HG03139 (cell line): ENCODE measurements around the gene ZBTB3.
"Not testable (repeated sequence)": the region's sequence is repeated elsewhere in the genome, so short reads cannot be mapped to it uniquely, and the experiment has no call there.

Experiments
- ATAC-seq: cut with Tn5 transposase; IDR thresholded peaks from one replicate; pipeline ENCODE4 v1.9.1; 2021; ENCODE audit not compliant: unreplicated experiment

The ZBTB3 gene

GRCh38 chr11:62757846-62758788 lies 4.2 kb upstream of the ZBTB3 start:
- no peak for ATAC-seq

GRCh38 chr11:62755086-62755615 lies 1.2 kb upstream of the ZBTB3 start:
- no peak for ATAC-seq

DNA sequence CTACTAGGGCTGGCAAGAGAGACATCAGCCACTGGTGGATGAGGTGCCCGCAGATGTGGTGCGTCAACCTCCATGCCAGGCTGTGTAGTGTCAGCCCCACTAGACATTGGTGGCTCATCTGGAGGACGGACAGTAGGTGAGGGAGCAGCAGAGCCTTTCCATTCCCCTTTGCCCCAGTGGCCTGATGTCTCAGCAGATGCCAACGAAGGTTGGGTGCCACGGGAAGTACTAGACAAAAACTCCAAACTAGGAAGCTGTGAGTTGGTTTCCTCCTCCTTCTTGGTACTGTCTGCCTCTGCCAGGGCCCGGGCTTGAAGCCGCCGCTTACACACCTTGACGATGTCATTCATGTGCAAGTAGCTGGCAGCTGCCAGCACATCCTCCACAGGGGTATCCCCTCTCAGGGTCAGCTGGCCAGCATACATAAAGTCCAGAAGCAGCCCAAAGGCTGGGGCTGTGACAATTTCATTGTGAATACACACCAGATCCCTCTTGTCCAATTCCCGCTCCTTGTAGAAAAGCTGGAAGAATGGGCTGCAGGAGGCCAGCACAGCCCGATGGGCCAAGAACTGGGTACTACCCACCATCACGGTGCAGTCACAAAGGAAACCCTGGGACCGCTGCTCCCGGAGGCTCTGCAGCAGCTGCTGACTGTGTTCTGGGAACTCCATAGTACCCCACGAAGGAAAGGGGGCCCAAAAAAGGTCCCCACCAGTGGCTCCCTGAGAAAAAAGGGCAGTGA lies 795 bp downstream of the ZBTB3 start:
- ATAC-seq = no peak

DNA sequence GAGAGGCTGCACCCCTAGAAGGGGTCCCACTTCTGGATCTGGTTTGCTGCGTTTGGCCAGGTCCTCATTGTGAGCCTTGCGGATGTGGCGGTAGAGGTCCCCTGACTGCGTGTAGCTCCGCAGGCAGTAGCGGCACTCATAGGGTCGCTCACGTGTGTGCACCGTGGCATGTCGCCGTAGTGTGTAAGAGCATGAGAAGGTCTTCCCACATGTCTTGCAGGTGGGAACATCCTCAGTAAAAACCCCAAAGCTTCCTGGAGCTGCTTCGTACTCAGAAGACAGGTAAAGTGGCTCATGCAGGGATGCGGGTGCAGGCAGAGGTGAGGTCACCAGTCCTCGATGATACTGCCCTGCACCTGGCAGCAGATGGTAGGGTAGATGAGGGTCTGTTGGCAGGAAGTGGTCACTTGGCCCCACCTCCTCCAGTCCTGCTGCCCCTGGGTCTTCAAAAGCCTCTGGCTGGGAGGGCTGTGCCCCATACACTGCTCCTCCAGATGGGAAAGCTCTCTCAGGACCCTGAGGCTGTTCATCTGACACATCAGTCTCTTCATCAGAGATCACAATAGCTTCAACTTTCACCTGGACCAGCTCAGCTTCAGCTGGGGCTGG lies 1.7 kb downstream of the ZBTB3 start:
- ATAC-seq = no peak

GRCh38 chr11:62749931-62750330 lies 4.0 kb downstream of the ZBTB3 start:
- ATAC-seq = not testable (repeated sequence)

DNA sequence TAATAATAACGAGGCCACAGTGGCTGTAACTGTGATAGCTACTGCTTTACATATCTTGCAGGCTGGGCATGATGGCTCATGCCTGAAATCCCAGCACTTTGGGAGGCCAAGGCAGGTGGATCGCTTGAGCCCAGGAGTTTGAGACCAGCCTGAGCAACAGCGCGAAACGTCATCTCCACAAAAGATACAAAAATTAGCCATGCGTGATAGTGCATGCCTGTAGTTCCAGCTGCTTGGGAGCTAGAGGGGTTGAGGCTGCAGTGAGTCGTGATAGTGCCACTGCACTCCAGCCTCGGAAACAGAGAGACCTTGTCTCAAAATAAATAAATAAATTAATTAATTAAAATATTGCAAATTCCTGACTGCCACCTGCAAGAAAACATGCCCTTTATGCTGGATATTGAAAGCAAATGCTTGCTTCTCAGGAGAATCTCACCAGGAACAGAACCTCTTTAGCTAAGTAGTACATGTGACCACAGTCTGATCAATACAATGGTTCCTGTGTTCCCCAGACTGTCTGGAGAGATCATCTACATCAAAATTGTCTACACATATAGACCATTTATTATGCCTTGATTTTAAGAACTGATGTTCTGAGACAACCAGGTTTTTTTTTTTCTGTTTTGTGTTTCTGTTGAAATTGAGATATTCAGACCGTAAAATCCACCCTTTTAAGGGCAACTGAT lies 6.3 kb downstream of the ZBTB3 start:
- no peak for ATAC-seq

- no peak for ATAC-seq
These were observed 16.8 kb downstream of the ZBTB3 start for GRCh38 chr11:62737196-62737595.

DNA sequence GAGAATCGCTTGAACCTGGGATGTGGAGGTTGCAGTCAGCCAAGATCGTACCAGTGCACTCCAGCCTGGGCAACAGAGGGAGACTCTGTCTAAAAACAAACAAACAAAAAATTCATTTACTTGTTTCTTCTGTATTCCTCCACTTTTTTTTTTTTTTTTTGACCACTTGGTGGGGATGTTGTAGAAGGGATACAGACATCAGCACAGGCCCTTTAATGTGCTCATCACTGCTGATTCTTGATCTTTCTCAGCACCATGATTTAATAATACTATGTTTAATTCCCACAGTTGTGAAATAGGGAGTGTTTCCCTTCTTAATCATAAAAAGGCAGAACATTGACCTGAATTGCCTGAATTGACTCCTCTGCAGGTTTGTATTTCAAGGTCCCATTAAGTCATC lies 21.1 kb downstream of the ZBTB3 start:
- ATAC-seq = no peak

- not testable (repeated sequence) for ATAC-seq
These were observed 23.9 kb downstream of the ZBTB3 start for GRCh38 chr11:62730076-62730475.

DNA sequence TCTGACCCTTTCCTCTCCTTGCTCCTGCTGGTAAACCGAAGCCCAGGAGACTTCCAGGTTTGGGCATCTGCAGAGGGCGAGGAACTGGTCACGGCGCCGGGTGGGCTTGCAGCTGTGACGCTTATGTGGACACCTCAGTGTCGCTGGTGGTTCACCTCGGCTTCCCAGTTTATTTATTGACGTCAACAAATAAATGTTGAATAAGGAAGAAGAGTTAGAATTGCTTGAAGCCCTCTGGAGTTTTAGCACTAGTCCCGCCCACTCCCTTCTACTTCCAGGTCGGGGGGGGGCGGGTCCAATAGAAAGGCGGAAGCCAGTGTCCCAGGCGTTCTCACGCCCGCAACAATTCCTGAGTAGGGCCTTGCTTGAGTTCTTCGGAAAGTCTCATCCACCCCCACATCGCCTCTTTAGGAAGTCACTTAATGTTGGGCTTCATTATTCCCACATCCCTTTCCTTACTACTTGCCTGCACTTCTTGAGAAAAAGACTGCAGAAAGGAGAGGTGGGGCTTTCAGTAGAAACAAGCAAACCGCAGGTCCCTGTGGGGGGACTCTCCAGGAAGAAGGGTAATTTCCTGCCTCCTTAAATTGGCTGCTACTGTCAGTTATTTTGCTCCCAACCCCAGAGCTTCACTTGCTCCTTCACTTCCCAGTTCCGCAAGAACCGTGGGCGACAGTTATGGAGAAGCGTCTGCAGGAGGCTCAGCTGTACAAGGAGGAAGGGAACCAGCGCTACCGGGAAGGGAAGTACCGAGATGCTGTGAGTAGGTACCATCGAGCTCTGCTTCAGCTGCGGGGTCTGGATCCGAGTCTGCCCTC lies 25.6 kb downstream of the ZBTB3 start, which contains the start of gene TTC9C:
Gene TTC9C, plus strand, starts transcription at position 316 of the 818 bp plus-strand sequence. Its CDS starts 363 bp downstream, at position 679.
- peak; percentile 19 for ATAC-seq

- peak; percentile 25 for ATAC-seq
These were observed 26.1 kb downstream of the ZBTB3 start for GRCh38 chr11:62727872-62728170.

- peak; percentile 69 for ATAC-seq
These were observed 26.6 kb downstream of the ZBTB3 start, which contains the start of gene HNRNPUL2 for GRCh38 chr11:62727165-62727871. Gene HNRNPUL2 (minus strand): TSS chr11:62727457. CDS start chr11:62727156, 301 bp downstream.

DNA sequence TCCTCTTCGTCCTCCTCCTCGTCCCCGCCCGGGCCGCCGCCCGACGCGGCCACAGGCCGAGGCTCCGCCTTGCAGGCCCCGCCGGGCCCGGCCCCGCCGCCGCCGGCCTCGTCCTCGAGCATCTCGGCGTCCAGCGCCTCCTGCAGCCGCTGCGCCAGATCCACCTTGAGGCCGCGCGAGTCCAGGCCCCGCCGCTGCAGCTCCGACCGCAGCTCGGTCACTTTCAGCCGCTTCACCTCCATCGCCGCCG lies 27.1 kb downstream of the ZBTB3 start:
- no peak for ATAC-seq

DNA sequence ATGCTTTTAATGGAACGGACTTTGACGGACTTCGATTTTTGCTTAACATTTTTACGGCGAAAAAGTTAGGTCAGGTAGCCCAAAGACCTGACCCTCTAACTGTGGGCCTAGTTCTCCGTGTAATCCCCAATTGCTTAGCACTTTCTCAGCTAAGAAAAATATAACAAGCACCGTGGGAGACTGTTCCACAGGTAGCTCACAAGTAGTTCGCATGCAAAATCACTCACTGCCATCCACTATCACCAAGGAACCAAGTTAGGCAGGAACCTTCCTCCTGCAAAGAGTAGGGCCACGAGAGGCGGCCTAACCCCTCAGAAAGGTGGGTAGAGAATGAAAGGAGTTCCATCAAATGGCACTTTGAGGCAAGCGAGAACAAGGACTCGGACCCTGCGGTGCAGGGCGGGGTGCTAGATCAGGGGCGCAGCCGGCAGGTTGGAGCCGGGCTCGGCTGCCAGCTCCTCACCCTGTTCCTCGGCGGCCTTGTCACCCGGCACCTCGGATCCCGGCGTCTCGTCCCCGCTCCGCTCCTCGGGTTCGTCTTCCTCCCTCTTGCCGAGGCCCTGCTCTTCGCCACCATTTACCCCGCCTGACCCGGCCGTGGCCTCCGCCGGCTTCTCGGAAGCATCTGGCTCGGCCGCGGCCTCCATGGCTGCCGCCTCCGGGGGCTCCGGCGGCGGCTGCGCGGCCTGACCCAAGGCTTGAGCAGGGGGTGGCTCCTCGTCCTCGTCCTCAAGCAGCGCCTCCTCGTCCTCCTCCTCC lies 27.6 kb downstream of the ZBTB3 start:
- no peak for ATAC-seq

DNA sequence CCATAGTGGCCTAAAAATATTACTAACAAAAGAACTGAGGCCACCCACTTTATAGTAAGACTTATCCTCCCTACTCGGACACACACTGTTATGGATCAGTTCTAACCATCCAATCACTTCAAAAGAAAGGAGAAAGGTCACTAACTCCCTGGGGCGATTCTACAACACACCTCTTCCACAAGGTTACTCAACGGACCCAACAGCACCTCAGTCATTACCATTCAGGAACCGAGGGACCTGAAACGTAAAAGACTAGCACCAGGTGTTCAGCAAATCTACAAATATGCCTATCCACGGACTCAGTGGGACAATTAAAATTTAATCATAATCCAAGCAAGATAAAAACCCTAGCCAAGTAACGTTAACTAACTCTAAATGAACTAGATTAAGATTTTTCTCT lies 28.3 kb downstream of the ZBTB3 start:
- no peak for ATAC-seq

- no peak for ATAC-seq
These were observed 29.8 kb downstream of the ZBTB3 start for GRCh38 chr11:62724171-62724570.

- ATAC-seq = no peak
These were observed 32.0 kb downstream of the ZBTB3 start for GRCh38 chr11:62721994-62722393.

DNA sequence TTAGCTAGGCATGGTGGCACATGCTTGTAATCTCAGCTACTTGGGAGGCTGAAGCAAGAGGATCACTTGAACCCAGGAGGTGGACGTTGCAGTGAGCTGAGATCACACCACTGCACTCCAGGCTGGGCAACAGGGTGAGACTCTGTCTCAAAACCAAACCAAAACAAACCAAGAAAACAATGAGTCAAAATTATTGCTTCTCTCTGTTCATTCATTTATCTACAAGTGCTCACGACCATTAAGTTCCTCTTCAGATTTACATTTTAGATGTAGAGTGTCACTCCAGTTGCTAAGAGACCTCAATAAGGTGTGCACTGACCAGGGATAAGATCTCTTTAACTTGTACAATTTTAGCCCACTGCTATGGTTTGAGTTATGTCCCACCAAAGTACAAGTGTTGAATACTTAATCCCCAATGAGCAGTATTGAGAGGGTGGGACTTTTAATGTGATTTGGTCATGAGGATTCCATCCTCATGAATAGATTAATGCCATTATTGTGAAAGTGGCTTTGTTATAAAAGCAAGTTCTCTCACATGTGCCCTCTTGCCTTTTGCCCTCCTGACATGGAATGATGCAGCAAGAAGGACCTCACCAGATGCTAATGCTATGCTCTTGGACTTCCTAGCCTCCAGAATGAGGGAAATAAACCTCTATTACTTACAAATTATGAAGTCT lies 34.5 kb downstream of the ZBTB3 start:
- ATAC-seq = no peak
